ENCODE data around the gene PRX. TPM values are rescaled to one million over a fixed set of nuclear protein-coding genes. Genes with fewer than 3 reads are reported as not detected.
"Not testable (repeated sequence)": the region's sequence is repeated elsewhere in the genome, so short reads cannot be mapped to it uniquely, and the experiment has no call there.

The PRX gene
- total RNA-seq, 1 donor from 2014 or later, result 11.7 TPM

GRCh38 chr19:40442328-40443130, 29.4 kb upstream of the PRX start:
- no peaks in the 10 kb centered on the region for H3K27me3 Mint-ChIP-seq

GRCh38 chr19:40441719-40442253, 28.6 kb upstream of the PRX start:
- Mint-ChIP-seq H3K27ac (peak overlapping the region; percentile 97), H3K9me3 (no peaks in the 10 kb centered on the region), H3K36me3 (peaks cover 12% of the 10 kb centered on the region), H3K27me3 (no peaks in the 10 kb centered on the region), H3K4me3 (peak overlapping the region; percentile 98), H3K4me1 (ENCODE audit: unreplicated experiment) (peaks cover 27% of the 10 kb centered on the region)
- no peak for TF ChIP-seq CTCF (conservative IDR thresholded peaks at IDR 0.05)
- DNase-seq (ENCODE audit: extremely low spot score, unreplicated experiment), result no peak

More at GRCh38 chr19:40442328-40443130, 29.4 kb upstream of the PRX start:
- peaks cover 12% of the 10 kb centered on the region for H3K36me3 Mint-ChIP-seq
- no peaks in the 10 kb centered on the region for H3K9me3 Mint-ChIP-seq
- no peak for DNase-seq (ENCODE audit: extremely low spot score, unreplicated experiment)
- TF ChIP-seq CTCF (conservative IDR thresholded peaks at IDR 0.05), result no peak
- peaks cover 27% of the 10 kb centered on the region for H3K4me1 Mint-ChIP-seq (ENCODE audit: unreplicated experiment)
- H3K4me3 Mint-ChIP-seq, result peak overlapping the region; percentile 98
- H3K27ac Mint-ChIP-seq, result peak overlapping the region; percentile 97

- H3K4me3 Mint-ChIP-seq, result no peak overlapping the region
- peaks cover 25% of the 10 kb centered on the region for H3K4me1 Mint-ChIP-seq (ENCODE audit: unreplicated experiment)
- peaks cover 12% of the 10 kb centered on the region for H3K36me3 Mint-ChIP-seq
- H3K9me3 Mint-ChIP-seq, result no peaks in the 10 kb centered on the region
- no peaks in the 10 kb centered on the region for H3K27me3 Mint-ChIP-seq
- no peak for DNase-seq (ENCODE audit: extremely low spot score, unreplicated experiment)
- H3K27ac Mint-ChIP-seq, result no peak overlapping the region
- no peak for TF ChIP-seq CTCF (conservative IDR thresholded peaks at IDR 0.05)
These were observed 25.1 kb upstream of the PRX start for GRCh38 chr19:40438284-40438683.

GRCh38 chr19:40433391-40434216, 20.4 kb upstream of the PRX start:
- peaks cover 3% of the 10 kb centered on the region for H3K36me3 Mint-ChIP-seq
- peak overlapping the region; percentile 100 for H3K27ac Mint-ChIP-seq
- H3K27me3 Mint-ChIP-seq, result no peaks in the 10 kb centered on the region
- TF ChIP-seq CTCF (conservative IDR thresholded peaks at IDR 0.05), result no peak
- peaks cover 17% of the 10 kb centered on the region for H3K4me1 Mint-ChIP-seq (ENCODE audit: unreplicated experiment)
- H3K4me3 Mint-ChIP-seq, result peak overlapping the region; percentile 88
- H3K9me3 Mint-ChIP-seq, result no peaks in the 10 kb centered on the region
- DNase-seq (ENCODE audit: extremely low spot score, unreplicated experiment), result peak; percentile 86

GRCh38 chr19:40432760-40433159, 19.6 kb upstream of the PRX start:
- not testable (repeated sequence) for H3K9me3 Mint-ChIP-seq; H3K36me3 Mint-ChIP-seq; DNase-seq (ENCODE audit: extremely low spot score, unreplicated experiment); H3K27me3 Mint-ChIP-seq
- Mint-ChIP-seq H3K27ac (peak overlapping the region; percentile 100), H3K4me3 (peak overlapping the region; percentile 88), H3K4me1 (ENCODE audit: unreplicated experiment) (peaks cover 17% of the 10 kb centered on the region)

All from type B pancreatic cell (in vitro differentiated cells).